ENCODE data around the gene LPA.

- TF ChIP-seq CTCF (IDR thresholded peaks at IDR 0.05), result no peak
- no peak for TF ChIP-seq POLR2A (IDR thresholded peaks at IDR 0.05)
These were observed 29.4 kb downstream of the LPA start for GRCh38 chr6:160634706-160635105.

Data from uterus (tissue), 2 donors.